ENCODE data around the gene MINDY1. TPM values are rescaled to one million over a fixed set of nuclear protein-coding genes. Genes with fewer than 3 reads are reported as not detected.

The MINDY1 gene
- total RNA-seq, 1 experiment from 2014 or later = 11.6 TPM

DNA sequence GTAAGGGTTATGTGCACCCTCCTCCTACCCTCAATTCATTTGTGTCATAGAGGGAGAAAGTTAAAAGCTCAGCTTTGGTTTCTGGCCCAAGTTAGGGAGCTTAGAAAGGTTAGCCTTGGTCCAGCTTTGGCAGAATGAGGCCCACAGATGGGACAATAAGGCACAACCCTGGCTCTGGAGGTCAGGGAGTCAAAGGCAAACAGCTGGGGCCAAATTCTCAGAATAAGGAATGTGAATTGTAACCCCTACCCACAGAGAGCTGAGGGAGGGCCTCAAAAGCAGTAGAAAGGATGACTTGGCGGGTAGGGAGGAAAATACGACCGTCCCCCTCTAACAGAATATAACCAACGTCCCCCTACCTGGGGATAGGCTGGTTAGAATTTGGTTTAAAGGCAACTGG is 41.1 kb downstream of the MINDY1 start:
- Histone ChIP-seq H3K4me3 (ENCODE audit: low read depth, low read length, poor library complexity, severe bottlenecking) (no peak overlapping the region), H3K36me3 (ENCODE audit: insufficient read depth, low read length, poor library complexity, severe bottlenecking) (peaks cover 83% of the 10 kb centered on the region), H3K9me3 (ENCODE audit: low read depth, low read length, poor library complexity, severe bottlenecking) (no peaks in the 10 kb centered on the region), H3K27ac (ENCODE audit: low read depth, low read length, poor library complexity, severe bottlenecking) (peak overlapping the region; percentile 10), H3K27me3 (replicated peaks; ENCODE audit: insufficient read depth, low read depth, low read length, poor library complexity) (no peaks in the 10 kb centered on the region), H3K4me1 (ENCODE audit: insufficient read depth, low read length, poor library complexity, severe bottlenecking) (no peaks in the 10 kb centered on the region)
- intact Hi-C loops (cut with micrococcal nuclease; ENCODE audit: unreplicated experiment) = no loop called here
- no peak for DNase-seq (ENCODE audit: low spot score)
- TSS peak; percentile 30 for BruUV-seq (replicated peaks)
- TF ChIP-seq, protein P1, sequence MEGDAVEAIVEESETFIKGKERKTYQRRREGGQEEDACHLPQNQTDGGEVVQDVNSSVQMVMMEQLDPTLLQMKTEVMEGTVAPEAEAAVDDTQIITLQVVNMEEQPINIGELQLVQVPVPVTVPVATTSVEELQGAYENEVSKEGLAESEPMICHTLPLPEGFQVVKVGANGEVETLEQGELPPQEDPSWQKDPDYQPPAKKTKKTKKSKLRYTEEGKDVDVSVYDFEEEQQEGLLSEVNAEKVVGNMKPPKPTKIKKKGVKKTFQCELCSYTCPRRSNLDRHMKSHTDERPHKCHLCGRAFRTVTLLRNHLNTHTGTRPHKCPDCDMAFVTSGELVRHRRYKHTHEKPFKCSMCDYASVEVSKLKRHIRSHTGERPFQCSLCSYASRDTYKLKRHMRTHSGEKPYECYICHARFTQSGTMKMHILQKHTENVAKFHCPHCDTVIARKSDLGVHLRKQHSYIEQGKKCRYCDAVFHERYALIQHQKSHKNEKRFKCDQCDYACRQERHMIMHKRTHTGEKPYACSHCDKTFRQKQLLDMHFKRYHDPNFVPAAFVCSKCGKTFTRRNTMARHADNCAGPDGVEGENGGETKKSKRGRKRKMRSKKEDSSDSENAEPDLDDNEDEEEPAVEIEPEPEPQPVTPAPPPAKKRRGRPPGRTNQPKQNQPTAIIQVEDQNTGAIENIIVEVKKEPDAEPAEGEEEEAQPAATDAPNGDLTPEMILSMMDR (conservative IDR thresholded peaks at IDR 0.05; ENCODE audit: low read depth, low read length) = no peak
- TF ChIP-seq EZH2 (IDR thresholded peaks at IDR 0.05; ENCODE audit: borderline replicate concordance, low read depth, low read length, poor library complexity, severe bottlenecking) = no peak
- CTCF ChIA-PET = interaction anchor here (0.6 kb wide), 1 partner anchor 30 kb away, joined by 3 read pairs; no protein-coding TSS in a partner anchor
- POLR2A ChIA-PET (ENCODE audit: low non-redundant PET) = no interaction called here

DNA sequence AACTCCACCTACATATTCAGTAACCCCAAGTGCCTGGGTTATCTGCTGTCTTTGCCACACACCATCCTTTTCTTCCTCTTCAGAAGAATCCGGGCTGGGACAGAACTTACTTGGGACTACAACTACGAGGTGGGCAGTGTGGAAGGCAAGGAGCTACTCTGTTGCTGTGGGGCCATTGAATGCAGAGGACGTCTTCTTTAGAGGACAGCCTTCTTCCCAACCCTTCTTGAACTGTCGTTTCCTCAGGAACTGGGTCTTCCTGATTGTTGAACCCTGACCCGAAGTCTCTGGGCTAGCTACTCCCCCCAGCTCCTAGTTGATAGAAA is 42.6 kb downstream of the MINDY1 start:
- ChIA-PET POLR2A (ENCODE audit: low non-redundant PET) (no interaction called here), CTCF (interaction anchor here (0.5 kb wide), 1 partner anchor 43 kb away, joined by 17 read pairs; no protein-coding TSS in a partner anchor)
- no peak overlapping the region for H3K27ac ChIP-seq (ENCODE audit: low read depth, low read length, poor library complexity, severe bottlenecking)
- H3K4me1 ChIP-seq (ENCODE audit: insufficient read depth, low read length, poor library complexity, severe bottlenecking) = no peaks in the 10 kb centered on the region
- H3K36me3 ChIP-seq (ENCODE audit: insufficient read depth, low read length, poor library complexity, severe bottlenecking) = peaks cover 97% of the 10 kb centered on the region
- TF ChIP-seq, protein P1 (conservative IDR thresholded peaks at IDR 0.05; ENCODE audit: low read depth, low read length) = no peak
- no peak for TF ChIP-seq EZH2 (IDR thresholded peaks at IDR 0.05; ENCODE audit: borderline replicate concordance, low read depth, low read length, poor library complexity, severe bottlenecking)
- no peaks in the 10 kb centered on the region for H3K9me3 ChIP-seq (ENCODE audit: low read depth, low read length, poor library complexity, severe bottlenecking)
- no peak overlapping the region for H3K4me3 ChIP-seq (ENCODE audit: low read depth, low read length, poor library complexity, severe bottlenecking)
- intact Hi-C loops (cut with micrococcal nuclease; ENCODE audit: unreplicated experiment) = no loop called here
- no TSS peak for BruUV-seq (replicated peaks)
- DNase-seq (ENCODE audit: low spot score) = no peak
- H3K27me3 ChIP-seq (replicated peaks; ENCODE audit: insufficient read depth, low read depth, low read length, poor library complexity) = no peaks in the 10 kb centered on the region

DNA sequence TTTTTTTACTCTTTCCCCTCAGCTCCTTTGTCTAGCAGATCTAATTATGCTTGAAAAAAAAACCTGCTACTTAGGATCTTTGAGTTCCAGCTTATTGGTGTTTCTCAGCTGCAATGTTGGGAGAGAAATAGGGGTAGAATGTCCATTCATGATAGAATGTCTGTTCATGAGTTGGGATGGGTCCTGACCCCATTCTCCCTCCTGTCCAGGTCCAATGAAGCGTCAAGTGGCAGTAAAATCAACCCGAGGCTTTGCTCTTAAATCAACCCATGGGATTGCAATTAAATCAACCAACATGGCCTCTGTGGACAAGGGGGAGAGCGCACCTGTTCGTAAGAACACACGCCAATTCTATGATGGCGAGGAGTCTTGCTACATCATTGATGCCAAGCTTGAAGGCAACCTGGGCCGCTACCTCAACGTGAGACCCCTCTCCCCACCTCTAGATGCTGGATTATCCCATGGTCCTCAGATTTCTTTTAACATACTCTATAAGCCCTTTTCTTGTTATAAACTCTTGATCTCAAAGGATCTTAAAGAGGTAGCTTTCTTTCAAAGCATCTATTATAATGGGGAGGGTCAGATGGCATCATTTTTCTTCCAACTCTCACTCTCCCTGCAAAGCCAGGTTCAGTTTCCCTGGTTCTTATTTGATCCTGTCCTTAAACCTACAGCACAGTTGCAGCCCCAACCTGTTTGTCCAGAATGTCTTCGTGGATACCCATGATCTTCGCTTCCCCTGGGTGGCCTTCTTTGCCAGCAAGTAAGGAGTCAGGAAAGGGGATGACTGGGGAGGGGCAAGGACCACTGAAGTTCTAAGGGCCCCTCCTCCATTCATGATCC is 43.2 kb downstream of the MINDY1 start:
- CTCF ChIA-PET = interaction anchor here (0.5 kb wide), 1 partner anchor 43 kb away, joined by 17 read pairs; no protein-coding TSS in a partner anchor

More for the DNA sequence above, 43.2 kb downstream of the MINDY1 start:
- intact Hi-C loops (cut with micrococcal nuclease; ENCODE audit: unreplicated experiment) = no loop called here
- DNase-seq (ENCODE audit: low spot score) = no peak
- no peak overlapping the region for H3K4me3 ChIP-seq (ENCODE audit: low read depth, low read length, poor library complexity, severe bottlenecking)
- no peaks in the 10 kb centered on the region for H3K9me3 ChIP-seq (ENCODE audit: low read depth, low read length, poor library complexity, severe bottlenecking)
- TSS peak; percentile 14 for BruUV-seq (replicated peaks)
- no peak for TF ChIP-seq EZH2 (IDR thresholded peaks at IDR 0.05; ENCODE audit: borderline replicate concordance, low read depth, low read length, poor library complexity, severe bottlenecking)
- TF ChIP-seq, protein P1 (conservative IDR thresholded peaks at IDR 0.05; ENCODE audit: low read depth, low read length) = no peak
- no peaks in the 10 kb centered on the region for H3K4me1 ChIP-seq (ENCODE audit: insufficient read depth, low read length, poor library complexity, severe bottlenecking)
- peaks cover 97% of the 10 kb centered on the region for H3K36me3 ChIP-seq (ENCODE audit: insufficient read depth, low read length, poor library complexity, severe bottlenecking)
- H3K27me3 ChIP-seq (replicated peaks; ENCODE audit: insufficient read depth, low read depth, low read length, poor library complexity) = no peaks in the 10 kb centered on the region
- H3K27ac ChIP-seq (ENCODE audit: low read depth, low read length, poor library complexity, severe bottlenecking) = no peak overlapping the region
- POLR2A ChIA-PET (ENCODE audit: low non-redundant PET) = no interaction called here

Measured in A673 (cell line).